B cell (primary cell): ENCODE measurements around the gene PHKG1. TPM values are rescaled to one million over a fixed set of nuclear protein-coding genes. Genes with fewer than 3 reads are reported as not detected.

Experiments
- ATAC-seq: fragments of 200-7000 bp; cut with Tn5 transposase; one replicate; pipeline ENCODE4 v1.10.0; 2021; ENCODE audit warnings: low read depth, mild to moderate bottlenecking, moderate number of reproducible peaks, moderate library complexity
- CTCF ChIA-PET: fragments of 350-600 bp; sonication (Branson Sonifier 250); formaldehyde crosslinking; loops from one replicate; lab custom pipeline; 2021; ENCODE audit warnings: antibody characterized with exemption, inconsistent platforms; lab: Charles Lee
- POLR2A ChIA-PET: fragments of 350-600 bp; sonication (Branson Sonifier 250); formaldehyde crosslinking; loops from one replicate; lab custom pipeline; 2021; ENCODE audit warnings: antibody characterized with exemption; lab: Charles Lee
- DNase-seq: peaks from one replicate; pipeline ENCODE4 v3.0.0; 2013
- H2AFZ ChIP-seq: 2 replicates; pipeline ENCODE4 v1.6.1; 2012; ENCODE audit warnings: mild to moderate bottlenecking, low read depth, low read length; ENCODE audit not compliant: insufficient read depth, poor library complexity, severe bottlenecking
- H3K27ac ChIP-seq, 2 donors: 1 replicate in 1 of 2; 2 replicates in 1 of 2; pipeline ENCODE4 v1.5.1; 2012 to 2013; ENCODE audit warnings: low read length in 2 of 2, mild to moderate bottlenecking in 2 of 2, moderate library complexity in 1 of 2
- H3K27me3 ChIP-seq, 4 experiments: fragments of 200-600 bp in 1 of 4; sonication (generic) in 1 of 4; replicated peaks in 1 of 4; 1 replicate in 2 of 4; 2 replicates in 2 of 4; pipeline versions ENCODE4 v1.6.1 to v1.7.0; 2013 to 2016; ENCODE audit warnings: low read length in 3 of 4, mild to moderate bottlenecking in 2 of 4, mixed read lengths in 1 of 4, moderate library complexity in 1 of 4; ENCODE audit not compliant: insufficient read depth in 4 of 4, control insufficient read depth in 3 of 4; ENCODE audit errors: control extremely low read depth in 1 of 4
- H3K36me3 ChIP-seq, 2 experiments: replicated peaks in 1 of 2; 1 replicate in 1 of 2; 2 replicates in 1 of 2; pipeline versions ENCODE4 v1.6.1 to v1.7.1; 2013; ENCODE audit warnings: low read length in 1 of 2; ENCODE audit not compliant: insufficient read depth in 2 of 2, control insufficient read depth in 1 of 2; ENCODE audit errors: control extremely low read depth in 1 of 2, extremely low read depth in 1 of 2
- H3K4me1 ChIP-seq, 2 donors: fragments of 200-600 bp in 1 of 2; sonication (generic) in 1 of 2; 1 replicate in 1 of 2; 2 replicates in 1 of 2; pipeline versions ENCODE4 v1.5.1 to v1.6.1; 2013 to 2017; ENCODE audit warnings: low read length in 2 of 2; ENCODE audit not compliant: control insufficient read depth in 2 of 2, insufficient read depth in 2 of 2
- H3K4me2 ChIP-seq: replicated peaks from 2 replicates; pipeline ENCODE3; 2012; ENCODE audit warnings: mild to moderate bottlenecking, low read depth, low read length; ENCODE audit not compliant: poor library complexity, severe bottlenecking
- H3K4me3 ChIP-seq, 5 experiments: fragments of 200-600 bp in 1 of 5; sonication (generic) in 1 of 5; 1 replicate in 3 of 5; 2 replicates in 2 of 5; pipeline versions ENCODE4 v1.5.1 to v1.7.0; 2011 to 2016; ENCODE audit warnings: low read length in 4 of 5, mild to moderate bottlenecking in 4 of 5, low read depth in 2 of 5, control low read depth in 1 of 5, moderate library complexity in 1 of 5; ENCODE audit not compliant: insufficient read depth in 1 of 5; ENCODE audit errors: control extremely low read depth in 1 of 5, extremely low read depth in 1 of 5
- H3K79me2 ChIP-seq: fragments of 200-600 bp; sonication (generic); one replicate; pipeline ENCODE4 v1.6.0; 2016; ENCODE audit warnings: low read length; ENCODE audit not compliant: control insufficient read depth, insufficient read depth
- H3K9ac ChIP-seq: fragments of 200-600 bp; sonication (generic); 2 replicates; pipeline ENCODE4 v1.6.1; 2017; ENCODE audit warnings: mild to moderate bottlenecking, low read length, moderate library complexity
- H3K9me3 ChIP-seq, 3 donors: one replicate each; pipeline versions ENCODE4 v1.6.1 to v1.7.1; 2013; ENCODE audit warnings: low read length in 2 of 3; ENCODE audit not compliant: control insufficient read depth in 2 of 3, insufficient read depth in 1 of 3; ENCODE audit errors: control extremely low read depth in 1 of 3
- H4K20me1 ChIP-seq: 2 replicates; pipeline ENCODE4 v1.6.0; 2012; ENCODE audit warnings: mild to moderate bottlenecking, low read length; ENCODE audit not compliant: insufficient read depth, control insufficient read depth, poor library complexity, severe bottlenecking
- H3K27ac Mint-ChIP-seq: one replicate; pipeline ENCODE4 v1.8.0; 2021; ENCODE audit warnings: mixed read lengths
- H3K27me3 Mint-ChIP-seq: one replicate; pipeline ENCODE4 v1.8.0; 2021; ENCODE audit warnings: mixed read lengths
- H3K4me1 Mint-ChIP-seq: one replicate; pipeline ENCODE4 v1.8.0; 2021; ENCODE audit warnings: mixed read lengths
- H3K4me3 Mint-ChIP-seq: one replicate; pipeline ENCODE4 v1.8.0; 2021; ENCODE audit warnings: mixed read lengths
- H3K9me3 Mint-ChIP-seq: one replicate; pipeline ENCODE4 v1.8.0; 2022; ENCODE audit warnings: mixed read lengths; ENCODE audit not compliant: insufficient read depth
- EZH2 ChIP-seq: IDR thresholded peaks from 2 replicates; pipeline ENCODE4 v1.6.1; 2012; ENCODE audit warnings: borderline replicate concordance, low read depth, mild to moderate bottlenecking, moderate library complexity, low read length; ENCODE audit not compliant: insufficient read depth, poor library complexity, severe bottlenecking
- WGBS: methylation state at CpG from one replicate; pipeline ENCODE4 v1.1.5; 2013; ENCODE audit warnings: missing lambda C conversion rate; ENCODE audit not compliant: insufficient coverage; 5-methylcytosine and 5-hydroxymethylcytosine counted together
- intact Hi-C: fragments of 100-400 bp; cut with micrococcal nuclease; formaldehyde crosslinking; loops from one replicate; pipeline ENCODE4 v1.10.0; 2022
- polyA plus RNA-seq: library from polyadenylated mRNA; depleted of rRNA; stranded (reverse); fragments of >200 nt; gene quantifications from 2 replicates; pipeline ENCODE4 v1.2.3, GENCODE V29; 2012
- total RNA-seq, 2 donors: library from RNA; stranded (reverse); fragments of 120-200 nt in 1 of 2; gene quantifications; 1 replicate in 1 of 2; 2 replicates in 1 of 2; pipeline versions ENCODE4 v1.2.3 to v1.2.4, GENCODE V29; 2013 to 2022
- TF ChIP-seq, protein P1 (sequence below): fragments of 200-600 bp; IDR thresholded peaks from one replicate; pipeline ENCODE4 v1.8.0; 2022; ENCODE audit warnings: antibody characterized with exemption, mild to moderate bottlenecking

Gene PHKG1
- total and polyA plus RNA-seq, 2 donors (not counting 1 experiment from before 2014, with no cell fraction given): 1.9 to 4.0 TPM

DNA sequence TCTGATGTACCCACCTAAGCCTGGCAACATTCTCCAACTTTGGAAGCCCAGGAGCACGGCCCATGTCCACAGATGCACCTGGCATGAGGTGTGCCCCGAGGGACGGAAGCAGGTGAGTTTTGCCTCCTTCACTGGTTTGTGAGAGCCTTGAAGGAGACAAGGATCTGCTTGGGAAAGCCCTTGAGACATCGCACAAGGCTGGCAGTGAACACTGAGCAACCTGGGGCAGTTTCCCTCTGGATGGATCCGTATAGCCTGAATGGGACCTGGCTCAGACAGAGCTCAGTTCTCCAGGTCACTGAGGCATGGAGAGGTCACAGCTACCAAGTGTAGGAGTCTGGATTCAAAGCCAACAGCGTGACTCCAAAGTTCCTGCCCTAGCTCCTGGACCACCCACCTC is 32.2 kb upstream of the PHKG1 start:
- Histone ChIP-seq H3K27me3 (no peaks in the 10 kb centered on the region), H3K4me3 (no peak overlapping the region), H3K4me1 (no peaks in the 10 kb centered on the region), H3K79me2 (no peaks in the 10 kb centered on the region), H2AFZ (no peak overlapping the region), H3K36me3 (no peaks in the 10 kb centered on the region), H3K9me3 (no peaks in the 10 kb centered on the region), H3K27ac (no peak overlapping the region), H3K9ac (no peak overlapping the region), H3K4me2 (no peak overlapping the region), H4K20me1 (no peaks in the 10 kb centered on the region)
- DNase-seq (no peak), ATAC-seq (no peak)
- Mint-ChIP-seq H3K4me3 (no peak overlapping the region), H3K27ac (no peak overlapping the region), H3K4me1 (no peaks in the 10 kb centered on the region), H3K9me3 (no peaks in the 10 kb centered on the region), H3K27me3 (peaks cover 7% of the 10 kb centered on the region)
- ChIA-PET POLR2A (no interaction called here), CTCF (no interaction called here)
- TF ChIP-seq EZH2: no peak
- TF ChIP-seq, protein P1, sequence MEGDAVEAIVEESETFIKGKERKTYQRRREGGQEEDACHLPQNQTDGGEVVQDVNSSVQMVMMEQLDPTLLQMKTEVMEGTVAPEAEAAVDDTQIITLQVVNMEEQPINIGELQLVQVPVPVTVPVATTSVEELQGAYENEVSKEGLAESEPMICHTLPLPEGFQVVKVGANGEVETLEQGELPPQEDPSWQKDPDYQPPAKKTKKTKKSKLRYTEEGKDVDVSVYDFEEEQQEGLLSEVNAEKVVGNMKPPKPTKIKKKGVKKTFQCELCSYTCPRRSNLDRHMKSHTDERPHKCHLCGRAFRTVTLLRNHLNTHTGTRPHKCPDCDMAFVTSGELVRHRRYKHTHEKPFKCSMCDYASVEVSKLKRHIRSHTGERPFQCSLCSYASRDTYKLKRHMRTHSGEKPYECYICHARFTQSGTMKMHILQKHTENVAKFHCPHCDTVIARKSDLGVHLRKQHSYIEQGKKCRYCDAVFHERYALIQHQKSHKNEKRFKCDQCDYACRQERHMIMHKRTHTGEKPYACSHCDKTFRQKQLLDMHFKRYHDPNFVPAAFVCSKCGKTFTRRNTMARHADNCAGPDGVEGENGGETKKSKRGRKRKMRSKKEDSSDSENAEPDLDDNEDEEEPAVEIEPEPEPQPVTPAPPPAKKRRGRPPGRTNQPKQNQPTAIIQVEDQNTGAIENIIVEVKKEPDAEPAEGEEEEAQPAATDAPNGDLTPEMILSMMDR: no peak
- WGBS: 86% methylated on average over 5 of the region's 6 CpGs
- intact Hi-C loops: no loop called here

DNA sequence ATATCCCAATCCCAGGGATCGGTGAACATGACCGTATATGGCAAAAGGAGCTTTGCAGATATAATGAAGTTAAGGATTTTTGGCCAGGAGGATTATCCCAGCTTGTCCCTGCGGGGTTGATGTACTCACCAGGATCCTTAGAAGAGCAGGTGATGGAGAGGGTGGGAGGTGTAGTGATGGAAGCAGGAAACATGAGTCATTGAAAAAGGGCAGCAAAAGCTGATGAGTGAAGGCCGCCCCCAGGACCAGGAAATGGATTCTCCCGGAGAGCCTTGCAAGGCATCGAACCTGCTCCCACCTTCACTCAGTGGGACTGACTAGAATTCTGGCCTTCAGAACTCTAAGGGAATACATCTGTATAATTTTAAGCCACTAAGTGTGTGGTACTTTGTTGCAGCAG is 28.7 kb upstream of the PHKG1 start:
- H3K4me2 ChIP-seq: no peak overlapping the region
- Mint-ChIP-seq H3K9me3 (no peaks in the 10 kb centered on the region), H3K4me3 (no peak overlapping the region), H3K27me3 (peaks cover 28% of the 10 kb centered on the region), H3K4me1 (no peaks in the 10 kb centered on the region), H3K27ac (no peak overlapping the region)
- no peaks in the 10 kb centered on the region for H4K20me1 ChIP-seq
- ChIA-PET POLR2A (no interaction called here), CTCF (no interaction called here)
- H3K4me1 ChIP-seq: no peaks in the 10 kb centered on the region
- intact Hi-C loops: no loop called here
- TF ChIP-seq, protein P1: no peak
- TF ChIP-seq EZH2: no peak
- WGBS: 100% methylated on average over 1 of the region's 6 CpGs
- H3K27ac ChIP-seq: no peak overlapping the region
- no peak for DNase-seq
- no peaks in the 10 kb centered on the region for H3K79me2 ChIP-seq
- H3K9ac ChIP-seq: no peak overlapping the region
- no peak for ATAC-seq
- H3K36me3 ChIP-seq: no peaks in the 10 kb centered on the region
- no peak overlapping the region for H2AFZ ChIP-seq
- peaks cover 0 to 6% (median 0%) of the 10 kb centered on the region in 3 donors for H3K9me3 ChIP-seq
- H3K27me3 ChIP-seq: peaks cover 0 to 7% (median 1%) of the 10 kb centered on the region in 4 experiments
- H3K4me3 ChIP-seq: no peak overlapping the region
